Measurements from ENCODE around the gene LBH.
"Not testable (repeated sequence)": the region's sequence is repeated elsewhere in the genome, so short reads cannot be mapped to it uniquely, and the experiment has no call there.

LBH gene

DNA sequence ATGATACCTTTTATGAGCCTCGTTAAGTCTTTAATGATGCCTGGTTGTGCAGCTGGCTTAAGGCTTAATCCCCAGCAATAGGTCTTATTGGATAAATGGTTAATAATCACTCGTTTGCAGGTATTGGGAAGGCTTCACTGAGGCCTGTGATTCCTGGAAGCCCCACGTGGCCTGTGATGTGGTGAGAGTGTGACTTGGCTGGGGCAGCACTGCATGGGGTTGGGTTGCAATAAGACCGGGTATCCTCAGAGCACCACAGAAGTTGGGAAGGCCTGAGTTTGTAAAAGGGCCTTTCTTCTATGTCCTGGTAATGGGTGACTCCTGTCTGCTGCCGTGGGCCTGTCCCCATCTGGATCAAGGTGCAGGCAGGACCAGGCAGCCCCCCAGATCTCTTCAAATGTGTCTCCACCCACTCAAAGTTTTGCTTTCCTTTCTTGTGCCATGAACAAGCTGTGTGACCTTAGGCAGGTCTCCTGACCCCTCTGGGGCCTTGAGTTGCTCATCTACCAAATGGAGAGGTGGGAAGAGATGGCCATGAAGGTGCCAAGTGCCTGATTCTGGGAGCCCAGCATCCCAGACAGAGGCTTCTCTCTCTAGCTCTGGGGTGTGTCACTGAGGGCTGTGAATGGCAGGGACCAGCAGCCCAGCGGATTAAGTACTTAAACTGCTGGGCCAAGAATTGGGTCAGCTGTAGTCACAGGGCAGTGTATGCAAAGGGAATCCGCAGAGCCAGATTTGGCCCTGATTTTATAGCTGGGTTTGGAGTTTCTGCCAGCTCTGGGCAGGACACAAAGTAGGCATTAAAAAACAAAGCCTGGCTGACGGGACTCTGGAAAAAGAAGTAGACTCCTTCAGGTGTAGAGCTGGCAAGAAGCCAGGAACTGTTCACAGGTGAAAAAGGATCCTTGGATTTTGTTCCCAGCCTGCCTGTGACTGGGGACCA lies 24.4 kb downstream of the LBH start:
- peak in 1 of 51 donors; percentile 8 for DNase-seq

DNA sequence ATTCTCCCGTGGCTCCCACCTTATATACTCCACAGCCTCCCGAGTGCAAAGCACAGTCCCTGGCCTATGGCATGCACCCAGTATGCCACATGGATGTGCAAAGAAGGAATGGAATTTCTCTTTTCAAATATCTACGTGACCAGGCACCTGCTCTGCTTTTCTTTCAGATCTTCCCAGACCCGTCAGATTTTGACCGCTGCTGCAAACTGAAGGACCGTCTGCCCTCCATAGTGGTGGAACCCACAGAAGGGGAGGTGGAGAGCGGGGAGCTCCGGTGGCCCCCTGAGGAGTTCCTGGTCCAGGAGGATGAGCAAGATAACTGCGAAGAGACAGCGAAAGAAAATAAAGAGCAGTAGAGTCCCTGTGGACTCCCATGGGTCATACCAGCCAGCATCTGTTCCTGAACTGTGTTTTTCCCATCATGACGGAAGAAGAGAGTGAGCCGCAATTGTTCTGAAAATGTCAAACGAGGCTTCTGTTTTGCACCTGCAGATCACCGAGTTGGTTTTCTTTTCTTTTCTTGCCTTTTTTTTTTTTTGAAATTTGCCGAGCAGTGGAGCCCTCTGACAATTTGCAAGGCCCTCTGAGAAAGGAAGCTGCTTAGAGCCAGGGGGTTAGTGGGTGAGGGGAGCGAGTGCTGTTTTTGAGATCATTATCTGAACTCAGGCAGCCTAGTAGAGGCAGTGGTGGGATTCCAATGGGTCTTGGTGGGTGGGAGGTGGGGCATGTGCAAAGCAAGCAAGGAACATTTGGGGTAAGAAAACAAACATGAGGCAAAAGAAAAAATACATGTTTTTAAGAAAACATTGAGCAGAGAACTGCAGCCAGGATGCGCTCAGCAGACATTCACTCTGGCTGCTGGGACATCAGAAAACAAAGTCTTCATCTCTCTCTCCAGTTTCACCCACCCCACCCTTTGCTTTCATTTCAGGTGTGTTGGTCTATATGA lies 26.2 kb downstream of the LBH start:
- DNase-seq: no peak

DNA sequence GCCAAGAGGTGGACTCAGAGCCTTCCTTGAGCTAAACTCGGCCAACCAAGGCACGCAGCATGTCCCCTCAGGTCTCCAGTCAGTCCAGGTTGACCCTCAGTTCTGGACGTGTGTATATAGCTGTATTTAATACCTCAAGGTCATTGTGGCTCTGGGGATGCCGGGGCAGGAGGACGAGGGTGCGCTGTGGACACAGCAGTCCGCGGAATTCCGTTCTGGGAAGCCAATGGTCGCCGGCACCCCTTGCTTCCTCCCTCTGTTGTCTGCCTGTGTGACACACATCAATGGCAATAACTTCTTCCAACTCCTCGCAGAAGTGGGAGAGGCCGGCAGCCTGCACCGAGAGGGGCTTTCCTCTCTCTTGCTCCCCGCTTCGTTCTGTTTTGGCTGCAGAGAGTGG lies 27.7 kb downstream of the LBH start:
- DNase-seq: no peak

DNA sequence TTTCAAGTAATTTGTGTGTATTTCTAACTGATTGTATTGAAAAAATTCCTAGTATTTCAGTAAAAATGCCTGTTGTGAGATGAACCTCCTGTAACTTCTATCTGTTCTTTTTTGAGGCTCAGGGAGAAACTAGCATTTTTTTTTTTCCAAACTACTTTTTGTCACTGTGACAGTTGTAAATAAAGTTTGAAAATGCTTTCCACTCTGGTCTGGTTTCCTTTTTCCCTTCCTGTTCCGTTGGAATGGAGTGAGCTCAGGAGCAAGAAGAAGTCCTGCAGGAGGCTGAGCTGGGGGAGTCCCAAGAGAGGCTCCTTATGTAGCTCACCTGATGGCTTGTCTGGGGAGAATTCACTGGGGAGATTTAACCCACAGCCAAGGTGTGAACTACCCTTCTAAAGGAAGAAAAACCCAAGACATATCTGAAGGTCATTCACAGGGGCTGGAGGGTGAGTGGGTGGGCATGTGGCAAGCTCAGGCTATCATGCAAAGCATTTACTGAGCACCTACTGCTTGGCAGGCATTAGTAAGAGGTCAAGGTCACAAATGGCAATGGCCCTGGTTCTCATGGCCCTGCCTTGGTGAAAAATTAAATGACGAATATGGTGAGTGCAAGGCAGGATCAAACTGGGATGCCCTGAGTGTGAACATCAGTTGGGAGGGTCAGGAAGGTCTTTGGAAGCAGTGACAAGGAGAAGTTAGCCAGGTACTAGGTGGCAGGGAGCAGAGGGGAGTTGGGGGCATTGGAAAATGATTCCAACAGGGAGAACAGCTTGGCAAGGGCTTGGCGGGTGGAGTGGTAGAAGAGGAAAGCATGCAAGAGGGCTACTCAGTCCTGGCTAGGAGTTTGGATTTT lies 28.7 kb downstream of the LBH start:
- no peak for DNase-seq

DNA sequence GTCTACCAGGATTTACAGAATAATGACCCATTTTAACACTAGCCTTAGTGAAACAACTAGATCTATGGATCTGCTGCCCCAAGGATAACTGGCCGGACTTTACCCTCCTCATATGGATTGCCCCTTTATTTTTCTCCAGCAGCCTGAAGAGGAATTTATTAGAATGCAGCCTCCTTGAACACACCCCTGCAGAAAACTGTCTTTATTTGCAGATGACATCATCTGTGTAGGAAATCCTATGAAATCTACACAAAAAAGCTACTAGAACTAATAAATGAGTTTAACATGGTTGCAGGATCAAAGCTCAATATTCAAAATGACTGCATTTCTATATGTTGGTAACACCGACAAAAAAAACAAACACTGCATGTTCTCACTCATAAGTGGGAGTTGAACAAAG lies 29.6 kb downstream of the LBH start:
- no peak for DNase-seq

DNA sequence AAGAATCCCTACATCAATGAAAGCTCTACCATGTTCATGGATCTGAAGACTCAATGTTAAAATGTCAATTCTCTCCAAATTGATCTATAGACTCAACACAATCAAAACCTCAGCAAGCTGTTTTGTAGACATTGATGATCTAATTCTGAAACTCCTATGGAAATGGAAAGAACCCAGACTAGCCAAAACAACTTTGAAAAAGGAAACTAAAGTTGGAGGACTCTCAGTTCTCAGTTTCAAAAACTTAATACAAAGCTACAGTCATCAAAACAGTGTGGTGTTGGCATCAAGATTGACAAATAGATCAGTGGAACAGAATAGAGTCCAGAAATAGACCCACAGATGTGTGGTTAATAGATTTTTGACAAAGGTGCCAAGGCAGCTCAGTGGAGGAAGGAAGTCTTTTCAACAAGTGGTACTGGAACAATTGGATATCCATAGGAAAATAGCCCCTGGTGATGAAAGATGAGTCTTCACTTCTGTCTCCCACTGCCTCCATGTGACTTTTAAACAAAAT lies 30.4 kb downstream of the LBH start:
- DNase-seq: no peak

DNA sequence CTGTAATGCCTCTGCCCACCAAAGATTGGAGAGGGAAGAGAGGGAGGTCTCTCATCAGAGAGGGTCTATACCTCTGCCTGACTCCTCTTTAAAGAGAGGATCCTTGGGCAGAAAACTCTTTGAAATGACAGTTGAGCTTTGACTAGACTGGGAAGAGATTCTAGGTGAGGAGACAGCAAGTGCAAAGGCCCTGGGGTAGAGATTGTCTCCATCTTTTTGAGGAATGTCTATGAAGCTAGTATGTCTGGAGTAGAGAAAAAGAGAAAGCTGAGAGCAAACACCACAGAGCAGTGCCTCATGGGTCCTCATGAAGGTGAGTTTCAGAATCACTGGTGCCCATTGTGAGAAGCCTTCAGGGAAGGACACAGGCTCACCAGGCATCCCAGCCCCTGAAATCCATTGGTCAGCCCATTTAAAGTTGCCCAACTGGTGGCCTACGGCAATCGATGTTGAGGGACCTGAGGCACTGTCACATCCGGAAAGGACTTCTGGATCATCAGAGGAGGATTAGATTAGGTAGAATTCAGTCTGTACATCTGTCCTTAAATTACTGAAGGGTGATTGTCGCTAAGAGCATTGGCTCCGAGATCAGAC lies 31.5 kb downstream of the LBH start:
- DNase-seq: no peak

DNA sequence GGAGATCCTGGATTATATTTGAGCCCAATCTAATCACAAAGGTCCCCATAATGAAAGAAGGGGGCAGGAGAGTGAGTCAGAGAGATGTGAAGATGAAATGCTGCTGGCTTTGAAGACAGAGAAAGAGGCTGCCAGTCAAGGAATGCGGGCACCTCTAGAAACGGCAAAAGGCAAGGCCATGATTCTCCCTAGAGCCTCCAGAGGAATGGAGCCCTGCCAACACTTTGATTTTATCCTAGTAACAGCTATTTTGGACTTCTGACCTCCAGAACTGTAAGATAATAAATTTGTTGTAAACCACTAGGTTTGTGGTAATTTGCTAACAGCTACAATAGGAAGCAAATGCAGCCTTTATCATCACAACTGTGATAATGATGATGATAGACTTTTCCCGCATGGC lies 32.9 kb downstream of the LBH start:
- DNase-seq: no peak

DNA sequence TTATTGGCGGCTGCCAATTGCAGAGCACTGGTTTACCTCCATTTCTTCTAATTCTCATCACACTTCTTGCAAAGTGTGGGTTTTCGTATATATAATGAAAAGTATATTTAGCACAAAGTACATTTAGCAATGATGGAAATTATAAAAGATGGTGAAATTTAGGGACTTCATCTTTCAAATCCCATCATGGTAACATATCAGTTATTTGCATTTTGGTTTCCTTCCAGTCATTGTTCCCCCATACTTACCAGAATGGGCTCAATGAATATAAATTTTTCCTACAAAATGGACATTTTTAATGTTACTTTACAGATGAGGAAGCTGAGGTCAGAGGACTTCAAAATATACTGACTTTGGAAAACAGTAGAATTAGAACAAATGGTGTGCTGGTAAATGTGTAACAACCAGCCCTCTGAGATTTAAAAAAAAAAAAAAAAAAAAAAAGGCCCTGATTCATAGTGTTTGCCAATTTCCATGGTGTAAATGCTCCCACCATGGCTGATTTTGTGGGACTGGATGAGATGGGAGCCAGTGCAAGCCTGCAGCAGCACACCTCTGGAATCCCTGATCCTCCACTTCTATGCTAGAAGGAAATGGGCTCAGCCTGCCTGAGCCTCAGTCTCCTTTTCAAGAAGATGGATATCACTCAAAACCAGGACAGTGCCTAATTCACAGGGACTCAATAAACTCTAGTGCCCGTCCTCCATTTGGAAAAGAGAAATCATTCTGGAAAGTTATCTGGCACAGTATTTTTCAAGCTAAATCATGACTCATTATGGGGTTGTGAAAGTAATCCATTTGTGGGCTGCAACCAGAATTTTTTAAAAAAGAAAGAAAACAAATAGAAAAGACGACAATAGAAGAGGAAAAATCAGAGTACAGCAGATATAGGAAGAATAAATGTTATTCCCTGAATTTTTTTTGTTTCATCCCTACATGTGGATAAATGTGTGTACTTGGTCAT lies 34.0 kb downstream of the LBH start:
- no peak for DNase-seq

DNA sequence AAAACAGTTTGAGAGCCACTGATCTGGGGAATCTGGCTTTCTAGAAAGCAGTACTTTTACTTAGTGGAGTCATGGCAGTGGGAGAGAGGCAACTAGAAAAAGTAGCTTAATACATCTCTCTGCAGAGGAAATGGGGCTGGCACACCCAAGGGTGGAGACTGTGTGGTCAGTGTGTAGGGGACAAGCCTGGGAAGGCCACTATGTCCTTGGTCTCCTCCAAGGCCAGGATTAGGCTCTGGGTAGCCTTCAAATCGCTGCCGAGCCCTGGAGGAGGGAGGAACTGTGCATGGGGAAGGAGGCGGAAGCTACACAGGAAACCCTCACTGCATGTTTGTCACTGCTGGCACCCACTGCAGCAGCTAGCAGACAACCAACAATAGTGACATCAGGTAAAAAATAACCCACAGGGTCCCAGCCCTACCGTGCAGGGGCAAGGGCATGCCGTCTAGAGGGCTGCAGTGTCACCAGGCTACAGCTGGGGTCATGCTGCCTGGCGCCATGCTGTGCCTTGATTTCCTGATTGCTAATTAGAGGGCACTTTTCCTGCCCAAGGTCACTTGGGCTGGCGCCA lies 34.8 kb downstream of the LBH start:
- DNase-seq: peak in 2 of 51 donors; percentile 5 to 11

DNA sequence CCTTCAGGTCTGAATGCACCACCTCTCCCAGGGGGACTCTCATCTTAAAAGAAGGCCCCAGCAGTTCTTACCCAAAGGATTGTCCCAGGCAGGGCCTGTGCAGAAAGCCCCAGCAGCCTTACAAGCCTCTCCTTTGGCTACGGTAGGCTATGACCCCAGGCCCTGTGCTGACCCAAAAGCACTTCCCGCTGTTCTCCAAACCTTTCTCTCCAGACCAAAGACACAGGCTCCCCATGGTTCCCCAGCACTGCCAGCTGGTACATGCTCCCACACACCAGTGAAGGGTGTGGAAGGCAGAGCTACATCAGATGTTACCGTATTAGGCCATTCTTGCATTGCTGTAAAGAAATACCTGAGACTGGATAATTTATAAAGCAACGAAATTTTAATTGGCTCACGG lies 35.4 kb downstream of the LBH start:
- no peak for DNase-seq

DNA sequence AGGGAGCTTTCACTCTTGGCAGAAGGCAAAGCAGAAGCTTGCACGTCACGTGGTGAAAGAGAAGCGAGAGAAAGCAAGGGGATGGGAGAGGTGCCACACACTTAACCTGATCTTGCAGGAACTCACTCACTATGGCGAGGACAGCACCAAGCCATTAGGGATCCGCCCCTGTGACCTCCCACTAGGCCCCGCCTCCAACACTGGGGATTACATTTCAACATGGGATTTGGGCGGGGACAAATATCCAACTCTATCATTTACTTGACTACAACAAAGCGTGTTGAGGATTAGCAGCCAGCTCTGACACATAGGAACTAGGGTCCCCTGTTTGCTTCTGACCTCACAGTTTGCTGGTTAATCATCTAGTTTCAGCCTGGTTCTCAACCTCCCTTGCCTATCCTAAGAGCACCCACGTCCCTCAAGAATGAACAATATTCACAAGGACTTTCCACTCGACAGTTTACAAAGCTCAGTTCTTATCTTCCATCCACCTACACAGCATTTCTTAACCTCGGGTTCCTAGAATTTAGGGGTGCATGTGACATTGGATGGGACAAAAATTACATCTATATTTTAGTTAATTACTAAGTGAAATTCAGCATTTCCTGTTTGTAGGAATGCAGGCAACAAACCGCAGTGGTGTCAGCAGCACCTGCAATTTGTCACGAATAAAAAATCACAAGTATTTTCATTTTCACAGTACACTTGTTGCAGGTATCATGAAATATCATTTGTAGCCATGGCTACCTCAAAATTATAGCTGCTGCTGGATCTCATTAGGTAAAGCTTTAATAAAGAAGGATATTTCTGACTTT lies 36.0 kb downstream of the LBH start:
- DNase-seq: no peak

DNA sequence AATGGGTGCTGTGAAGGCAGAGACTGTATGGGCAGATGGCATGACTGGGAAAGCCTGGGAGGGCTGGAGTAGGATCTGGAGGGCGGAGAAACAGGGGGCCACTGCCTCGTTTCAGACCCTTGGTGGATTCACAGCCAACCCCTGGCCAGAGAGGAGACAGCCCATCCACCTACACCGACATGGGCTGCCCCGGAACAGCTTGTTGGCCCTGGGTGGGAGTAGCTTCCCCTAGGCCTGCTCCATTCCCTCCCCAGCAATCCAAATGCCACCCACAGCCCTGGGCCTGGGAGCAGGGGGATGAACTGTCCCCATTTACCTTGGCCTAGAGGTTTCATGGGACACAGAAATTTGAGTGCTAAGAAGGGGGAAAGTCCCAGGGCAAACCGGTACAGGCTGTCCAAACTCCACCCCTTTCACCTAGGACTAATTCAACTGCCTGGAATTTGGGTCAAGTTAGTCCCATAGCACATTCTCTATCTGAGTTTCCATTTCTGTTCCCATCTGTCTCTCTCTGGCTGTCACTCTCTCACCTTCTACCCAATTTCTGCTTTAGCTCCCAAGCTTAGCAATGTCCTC lies 37.0 kb downstream of the LBH start:
- DNase-seq: no peak

DNA sequence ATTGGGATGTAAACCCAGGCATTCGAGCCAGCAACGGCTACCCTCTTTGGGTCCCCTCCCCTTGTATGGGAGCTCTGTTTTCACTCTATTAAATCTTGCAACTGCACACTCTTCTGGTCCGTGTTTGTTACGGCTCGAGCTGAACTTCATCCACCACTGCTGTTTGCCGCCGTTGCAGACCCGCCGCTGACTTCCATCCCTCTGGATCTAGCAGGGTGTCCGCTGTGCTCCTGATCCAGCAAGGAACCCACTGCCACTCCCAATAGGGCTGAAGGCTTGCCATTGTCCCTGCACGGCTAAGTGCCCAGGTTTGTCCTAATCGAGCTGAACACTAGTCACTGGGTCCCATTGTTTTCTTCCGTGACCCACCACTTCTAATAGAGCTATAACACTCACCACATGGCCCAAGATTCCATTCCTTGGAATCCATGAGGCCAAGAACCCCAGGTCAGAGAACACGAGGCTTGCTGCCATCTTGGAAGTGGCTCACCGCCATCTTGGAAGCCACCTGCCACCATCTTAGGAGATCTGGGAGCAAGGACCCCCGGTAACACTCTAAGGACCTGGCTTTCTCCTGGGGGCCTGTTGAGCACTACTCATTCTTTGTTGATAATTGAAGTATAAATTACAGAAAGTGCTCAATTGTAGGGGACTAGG lies 37.9 kb downstream of the LBH start:
- not testable (repeated sequence) for DNase-seq

DNA sequence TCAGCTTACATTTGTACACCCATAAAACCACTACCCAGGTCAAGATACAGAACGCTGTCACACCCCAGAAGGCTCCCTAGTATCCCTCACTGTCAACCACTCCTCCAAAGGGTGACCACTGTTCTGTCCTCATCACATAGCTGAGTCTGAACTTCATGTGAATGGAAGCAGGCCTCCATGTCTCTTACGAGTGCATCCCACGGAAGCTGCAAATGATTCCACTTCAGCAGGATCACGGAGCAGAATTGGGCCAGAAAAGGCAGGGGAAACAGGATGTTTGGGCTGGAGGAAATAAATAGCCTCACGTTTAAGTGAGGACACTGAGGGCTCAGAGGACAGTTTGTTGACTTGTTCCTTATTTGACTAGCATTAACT lies 38.4 kb downstream of the LBH start:
- no peak for DNase-seq

DNA sequence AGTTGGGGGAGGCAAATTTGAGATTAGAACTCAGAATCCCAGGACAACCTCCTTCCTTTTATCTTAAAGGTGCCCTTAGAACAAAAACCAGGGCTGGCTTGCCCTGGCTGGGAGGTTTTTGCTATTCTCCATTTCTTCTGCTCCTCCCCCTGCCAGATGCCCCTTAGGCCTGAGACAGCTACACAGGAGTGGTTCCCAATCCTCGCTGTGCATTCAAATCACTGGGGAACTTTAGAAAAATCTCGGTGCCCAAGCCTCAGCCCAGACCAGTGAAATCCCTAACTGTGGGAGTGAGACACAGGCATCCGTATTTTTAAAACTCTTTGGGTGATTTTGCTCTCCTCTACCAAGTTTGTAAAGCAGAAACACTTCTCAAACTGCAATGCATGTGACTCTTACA lies 38.8 kb downstream of the LBH start:
- no peak for DNase-seq

DNA sequence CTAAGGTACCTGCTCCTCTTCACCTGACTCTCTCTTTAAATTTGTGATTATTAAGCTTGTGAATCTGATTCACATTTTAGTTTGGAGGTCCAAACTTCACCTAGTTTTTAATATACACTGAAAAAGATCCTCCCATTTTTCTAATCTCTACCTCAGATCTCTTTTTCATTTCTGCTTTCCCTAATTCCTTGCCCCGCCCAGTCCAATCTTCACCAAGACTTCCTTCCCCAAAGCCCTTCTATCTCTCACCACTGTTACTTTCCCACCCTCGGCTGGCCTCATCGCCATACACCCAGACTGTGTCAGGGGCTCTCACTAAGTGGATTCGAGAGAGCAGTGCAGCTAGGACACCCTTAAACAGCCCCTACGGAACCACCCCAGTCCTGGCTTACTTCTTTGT lies 40.0 kb downstream of the LBH start:
- DNase-seq: no peak
